ENCODE results near the gene SMPD3. TPM values are rescaled to one million over a fixed set of nuclear protein-coding genes. Genes with fewer than 3 reads are reported as not detected.
A peak's percentile ranks its signal among the peaks of the same experiment; 100 is the strongest.

The SMPD3 gene
- total RNA-seq, 4 donors from 2014 or later, result 2.3 TPM; not detected in 3

- no peaks in the 10 kb centered on the region for H3K27me3 ChIP-seq
- peak; percentile 58 to 62 for ATAC-seq
- peaks cover 0 to 36% of the 10 kb centered on the region in 2 donors for H3K36me3 ChIP-seq
- H3K4me3 ChIP-seq, result peak overlapping the region; percentile 71 to 98 (median 82)
- no peaks in the 10 kb centered on the region for H3K9me3 ChIP-seq
- peak overlapping the region; percentile 87 to 91 (median 90) for H3K27ac ChIP-seq
- no peak for TF ChIP-seq POLR2A (IDR thresholded peaks at IDR 0.05)
- TF ChIP-seq CTCF (IDR thresholded peaks at IDR 0.05 in 4 of 5, conservative IDR thresholded peaks at IDR 0.05 in 1 of 5), result no peak
- in situ Hi-C loops (cut with MboI; ENCODE audit: low sequenced_read_pairs in 4 of 4), result no loop called here
- intact Hi-C loops (cut with DNase I; ENCODE audit: low total_unique reads), result loop anchor here (1.0 to 5.0 kb wide), 3 partner anchors 22 to 63 kb away; partner anchors contain the start of genes PLA2G15 and SLC7A6
- peak in 1 of 2 donors; percentile 68 for DNase-seq
- H3K4me1 ChIP-seq, result peaks cover 28 to 41% of the 10 kb centered on the region in 2 donors
These were observed 137.9 kb downstream of the SMPD3 start for GRCh38 chr16:68310437-68310773.

- in situ Hi-C loops (cut with MboI; ENCODE audit: low sequenced_read_pairs in 4 of 4) (no loop called here), intact Hi-C loops (cut with DNase I; ENCODE audit: low total_unique reads) (loop anchor here (1.0 to 5.0 kb wide), 3 partner anchors 21 to 62 kb away; partner anchors contain the start of genes PLA2G15 and SLC7A6)
- Histone ChIP-seq H3K27ac (peak overlapping the region; percentile 87 to 91 (median 90)), H3K4me1 (peaks cover 28 to 41% of the 10 kb centered on the region in 2 donors), H3K36me3 (peaks cover 0 to 35% of the 10 kb centered on the region in 2 donors), H3K9me3 (no peaks in the 10 kb centered on the region), H3K27me3 (no peaks in the 10 kb centered on the region), H3K4me3 (peak overlapping the region; percentile 71 to 98 (median 82))
- TF ChIP-seq CTCF (IDR thresholded peaks at IDR 0.05 in 4 of 5, conservative IDR thresholded peaks at IDR 0.05 in 1 of 5) (no peak), POLR2A (IDR thresholded peaks at IDR 0.05) (no peak)
- no peak for ATAC-seq
- no peak for DNase-seq
These were observed 138.5 kb downstream of the SMPD3 start for GRCh38 chr16:68309799-68310198.

Other genes with a start within 250 kb of the SMPD3 start
- under 1 TPM in 3 of 4 donors, not detected in 1; 0.11 to 0.51 (median 0.13) TPM for gene ESRP2, start 212.4 kb downstream of the SMPD3 start, total RNA-seq
- 10 to 100 TPM; 67.8 to 91.3 (median 84.8) TPM for gene PLA2G15, start 203.1 kb downstream of the SMPD3 start, total RNA-seq
- 100 to 1,000 TPM in 3 of 4 donors, 10 to 100 TPM in 1; 97.3 to 205 (median 117) TPM for gene SLC7A6, start 184.0 kb downstream of the SMPD3 start, total RNA-seq
- gene SLC7A6OS, start 137.6 kb downstream of the SMPD3 start, total RNA-seq, result 1 to 10 TPM; 5.0 to 8.8 (median 7.3) TPM
- 10 to 100 TPM; 22.2 to 41.0 (median 32.8) TPM for gene PRMT7, start 137.5 kb downstream of the SMPD3 start, total RNA-seq
- 10 to 100 TPM in 2 of 4 donors, 1 to 10 TPM in 2; 8.2 to 36.6 (median 9.9) TPM for gene ZFP90, start 90.8 kb upstream of the SMPD3 start, total RNA-seq
- not detected for gene CDH3, start 196.8 kb upstream of the SMPD3 start, total RNA-seq

Data from gastrocnemius medialis (tissue), 4 donors.